ENCODE results near the gene CREB3L1.

The CREB3L1 gene

DNA sequence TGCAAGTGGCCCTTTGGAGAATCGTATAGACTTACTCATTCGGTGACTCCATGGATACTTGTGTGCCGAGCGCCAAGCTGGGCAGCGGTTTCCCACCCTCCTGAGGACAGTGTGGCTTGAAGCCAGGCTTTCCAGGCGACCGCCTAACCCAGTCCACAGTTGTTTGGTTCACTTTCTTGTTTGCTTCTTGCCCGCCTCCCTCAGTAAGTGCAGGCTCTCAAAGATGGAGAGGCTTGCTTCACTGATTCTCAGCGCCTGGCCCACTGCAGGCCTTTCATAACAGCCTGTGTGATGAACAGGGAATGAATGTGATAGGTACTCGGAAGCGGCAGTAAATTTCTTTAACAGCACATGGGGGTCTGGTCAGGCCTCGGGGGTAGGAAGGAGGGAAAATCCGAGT is 92.8 kb downstream of the CREB3L1 start:
- H3K4me3 ChIP-seq (ENCODE audit: low read depth, low read length), result no peak overlapping the region
- TF ChIP-seq, protein P1, sequence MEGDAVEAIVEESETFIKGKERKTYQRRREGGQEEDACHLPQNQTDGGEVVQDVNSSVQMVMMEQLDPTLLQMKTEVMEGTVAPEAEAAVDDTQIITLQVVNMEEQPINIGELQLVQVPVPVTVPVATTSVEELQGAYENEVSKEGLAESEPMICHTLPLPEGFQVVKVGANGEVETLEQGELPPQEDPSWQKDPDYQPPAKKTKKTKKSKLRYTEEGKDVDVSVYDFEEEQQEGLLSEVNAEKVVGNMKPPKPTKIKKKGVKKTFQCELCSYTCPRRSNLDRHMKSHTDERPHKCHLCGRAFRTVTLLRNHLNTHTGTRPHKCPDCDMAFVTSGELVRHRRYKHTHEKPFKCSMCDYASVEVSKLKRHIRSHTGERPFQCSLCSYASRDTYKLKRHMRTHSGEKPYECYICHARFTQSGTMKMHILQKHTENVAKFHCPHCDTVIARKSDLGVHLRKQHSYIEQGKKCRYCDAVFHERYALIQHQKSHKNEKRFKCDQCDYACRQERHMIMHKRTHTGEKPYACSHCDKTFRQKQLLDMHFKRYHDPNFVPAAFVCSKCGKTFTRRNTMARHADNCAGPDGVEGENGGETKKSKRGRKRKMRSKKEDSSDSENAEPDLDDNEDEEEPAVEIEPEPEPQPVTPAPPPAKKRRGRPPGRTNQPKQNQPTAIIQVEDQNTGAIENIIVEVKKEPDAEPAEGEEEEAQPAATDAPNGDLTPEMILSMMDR (IDR thresholded peaks at IDR 0.05; ENCODE audit: low read depth, low read length, missing control alignments), result no peak
- DNase-seq (ENCODE audit: low read depth), result no peak
